NB4 (cell line): Measurements from ENCODE around the gene CHDH.

Experiments used
- DNase-seq: peaks from one replicate; pipeline ENCODE4 v3.0.0; 2010; ENCODE audit warnings: low read depth
- H3K4me3 ChIP-seq: one replicate; pipeline ENCODE4 v1.5.1; 2011; ENCODE audit warnings: mild to moderate bottlenecking, low read depth, low read length, moderate library complexity
- MYC ChIP-seq: IDR thresholded peaks from 2 replicates; pipeline ENCODE4 v1.6.1; 2011; ENCODE audit warnings: low read depth, low read length
- POLR2A ChIP-seq: IDR thresholded peaks from 2 replicates; pipeline ENCODE4 v1.6.1; 2011; ENCODE audit warnings: mild to moderate bottlenecking; ENCODE audit not compliant: insufficient read length; ENCODE audit errors: extremely low read depth
- TF ChIP-seq, protein P1 (sequence below): IDR thresholded peaks from 2 replicates; pipeline ENCODE4 v1.6.1; 2011; ENCODE audit warnings: low read depth, low read length
- TF ChIP-seq, protein P2 (sequence below): IDR thresholded peaks from one replicate; pipeline ENCODE4 v1.5.1; 2012; ENCODE audit warnings: low read depth, low read length

CHDH gene, protein sequence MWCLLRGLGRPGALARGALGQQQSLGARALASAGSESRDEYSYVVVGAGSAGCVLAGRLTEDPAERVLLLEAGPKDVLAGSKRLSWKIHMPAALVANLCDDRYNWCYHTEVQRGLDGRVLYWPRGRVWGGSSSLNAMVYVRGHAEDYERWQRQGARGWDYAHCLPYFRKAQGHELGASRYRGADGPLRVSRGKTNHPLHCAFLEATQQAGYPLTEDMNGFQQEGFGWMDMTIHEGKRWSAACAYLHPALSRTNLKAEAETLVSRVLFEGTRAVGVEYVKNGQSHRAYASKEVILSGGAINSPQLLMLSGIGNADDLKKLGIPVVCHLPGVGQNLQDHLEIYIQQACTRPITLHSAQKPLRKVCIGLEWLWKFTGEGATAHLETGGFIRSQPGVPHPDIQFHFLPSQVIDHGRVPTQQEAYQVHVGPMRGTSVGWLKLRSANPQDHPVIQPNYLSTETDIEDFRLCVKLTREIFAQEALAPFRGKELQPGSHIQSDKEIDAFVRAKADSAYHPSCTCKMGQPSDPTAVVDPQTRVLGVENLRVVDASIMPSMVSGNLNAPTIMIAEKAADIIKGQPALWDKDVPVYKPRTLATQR

DNA sequence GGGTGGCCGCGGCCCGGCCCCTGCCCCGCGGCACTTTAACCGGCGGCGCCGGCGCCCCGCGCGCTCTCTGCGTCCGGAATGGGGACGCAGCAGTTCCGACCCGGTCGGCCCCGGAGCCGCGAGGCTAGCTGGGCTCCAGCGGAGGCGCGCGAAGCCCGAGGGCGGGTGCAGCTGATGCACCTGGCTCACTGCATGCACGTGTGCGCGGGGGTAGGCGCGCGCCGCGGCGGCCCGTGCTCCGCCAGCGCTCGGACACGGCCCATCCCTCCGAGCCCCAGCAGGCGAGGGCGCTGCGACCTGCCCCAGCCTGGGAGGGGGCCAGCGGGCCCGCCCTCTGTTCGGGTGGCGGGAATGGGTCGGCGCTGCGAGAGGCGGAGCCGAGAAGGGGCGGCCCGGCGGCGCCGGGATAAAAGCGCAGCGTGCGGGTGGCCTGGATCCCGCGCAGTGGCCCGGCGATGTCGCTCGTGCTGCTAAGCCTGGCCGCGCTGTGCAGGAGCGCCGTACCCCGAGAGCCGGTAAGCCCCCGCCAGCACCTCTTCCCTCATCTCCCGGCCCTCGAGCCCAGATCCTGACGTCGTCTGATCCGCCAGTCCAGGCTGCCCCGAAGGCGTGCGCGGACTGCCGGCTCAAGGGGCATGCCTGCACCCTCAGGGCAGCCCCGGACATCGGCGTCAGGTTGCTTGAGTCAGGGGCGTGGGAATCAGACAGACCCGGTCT is at the start of gene CHDH, which contains the start of gene IL17RB:
Gene CHDH, minus strand, starts transcription at position 286 of the 717 bp plus-strand sequence. CDS start 22,411 bp downstream, outside the sequence.
Gene IL17RB, plus strand, starts transcription at position 435 of the 717 bp plus-strand sequence. Its CDS starts 21 bp downstream, at position 456.
- no peak within 1 kb of the TSS for H3K4me3 ChIP-seq
- TF ChIP-seq, protein P1, sequence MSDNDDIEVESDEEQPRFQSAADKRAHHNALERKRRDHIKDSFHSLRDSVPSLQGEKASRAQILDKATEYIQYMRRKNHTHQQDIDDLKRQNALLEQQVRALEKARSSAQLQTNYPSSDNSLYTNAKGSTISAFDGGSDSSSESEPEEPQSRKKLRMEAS: no peak
- TF ChIP-seq, protein P2, sequence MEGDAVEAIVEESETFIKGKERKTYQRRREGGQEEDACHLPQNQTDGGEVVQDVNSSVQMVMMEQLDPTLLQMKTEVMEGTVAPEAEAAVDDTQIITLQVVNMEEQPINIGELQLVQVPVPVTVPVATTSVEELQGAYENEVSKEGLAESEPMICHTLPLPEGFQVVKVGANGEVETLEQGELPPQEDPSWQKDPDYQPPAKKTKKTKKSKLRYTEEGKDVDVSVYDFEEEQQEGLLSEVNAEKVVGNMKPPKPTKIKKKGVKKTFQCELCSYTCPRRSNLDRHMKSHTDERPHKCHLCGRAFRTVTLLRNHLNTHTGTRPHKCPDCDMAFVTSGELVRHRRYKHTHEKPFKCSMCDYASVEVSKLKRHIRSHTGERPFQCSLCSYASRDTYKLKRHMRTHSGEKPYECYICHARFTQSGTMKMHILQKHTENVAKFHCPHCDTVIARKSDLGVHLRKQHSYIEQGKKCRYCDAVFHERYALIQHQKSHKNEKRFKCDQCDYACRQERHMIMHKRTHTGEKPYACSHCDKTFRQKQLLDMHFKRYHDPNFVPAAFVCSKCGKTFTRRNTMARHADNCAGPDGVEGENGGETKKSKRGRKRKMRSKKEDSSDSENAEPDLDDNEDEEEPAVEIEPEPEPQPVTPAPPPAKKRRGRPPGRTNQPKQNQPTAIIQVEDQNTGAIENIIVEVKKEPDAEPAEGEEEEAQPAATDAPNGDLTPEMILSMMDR: no peak
- no peak for TF ChIP-seq MYC
- no peak for TF ChIP-seq POLR2A
- no peak for DNase-seq

DNA sequence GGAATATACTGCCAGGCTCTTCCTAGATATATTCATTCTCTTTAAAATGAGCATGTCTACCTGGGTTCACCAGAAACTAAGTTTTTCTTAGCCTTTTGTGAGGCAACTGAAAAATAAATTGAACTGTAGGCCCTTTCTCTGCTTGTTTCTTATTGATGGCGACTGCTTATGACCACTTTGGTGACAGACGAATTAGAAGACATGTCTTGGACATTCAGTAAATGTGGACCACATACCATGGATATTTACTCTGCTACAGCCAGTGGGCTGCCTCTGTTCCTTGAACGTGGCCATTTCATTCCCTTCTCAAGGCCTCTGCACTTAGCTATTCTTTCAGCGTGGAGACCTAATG is 46.0 kb upstream of the CHDH start:
- TF ChIP-seq, protein P1: no peak
- no peak for TF ChIP-seq POLR2A
- TF ChIP-seq MYC: no peak
- TF ChIP-seq, protein P2: no peak
- no peak for DNase-seq
- peak overlapping the region; percentile 68 for H3K4me3 ChIP-seq

DNA sequence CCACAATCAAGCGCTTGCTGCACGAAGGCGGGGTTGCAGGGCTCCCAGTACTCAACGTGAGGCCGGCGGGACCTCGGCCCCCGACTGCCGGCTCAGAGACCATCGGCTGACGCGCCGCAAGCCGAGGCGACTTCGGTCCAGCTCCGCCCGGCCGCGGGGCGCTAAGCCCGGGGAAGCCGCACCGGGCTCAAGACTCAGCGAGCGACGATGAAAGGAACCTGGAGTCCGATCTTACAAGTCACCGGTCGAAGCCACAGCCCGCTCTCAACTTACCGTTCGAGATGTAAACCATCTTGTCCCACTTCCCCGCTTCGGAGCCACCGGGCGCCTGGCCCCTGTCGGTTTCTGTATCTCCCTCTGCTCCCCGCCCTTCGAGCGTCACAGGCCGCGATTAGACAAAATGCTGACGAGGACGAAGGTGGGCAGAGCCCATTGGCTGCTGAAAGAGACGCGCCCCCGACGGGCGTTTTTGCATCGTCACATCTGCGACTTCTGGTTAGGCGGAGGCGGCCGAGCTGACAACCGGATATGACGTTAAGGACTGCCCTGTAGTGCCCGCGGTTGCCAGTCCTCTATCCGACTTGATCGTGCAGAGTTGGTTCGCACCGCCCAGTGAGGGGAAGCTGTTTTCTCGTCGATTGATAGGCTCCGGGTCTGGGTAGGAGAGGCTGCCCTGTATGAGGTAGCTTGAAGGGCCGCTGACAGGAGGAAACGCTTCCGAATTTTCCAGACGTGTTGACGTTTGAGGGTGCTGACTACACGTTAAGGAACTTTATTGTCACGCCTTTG is 45.5 kb upstream of the CHDH start, which contains the start of gene SELENOK:
Gene SELENOK, minus strand, starts transcription at position 363 of the 789 bp plus-strand sequence.
- H3K4me3 ChIP-seq: peak within 1 kb of the TSS; percentile 91
- peak; percentile 99 for DNase-seq
- TF ChIP-seq POLR2A: peak; percentile 84
- peak; percentile 67 for TF ChIP-seq MYC
- TF ChIP-seq, protein P2: no peak

DNA sequence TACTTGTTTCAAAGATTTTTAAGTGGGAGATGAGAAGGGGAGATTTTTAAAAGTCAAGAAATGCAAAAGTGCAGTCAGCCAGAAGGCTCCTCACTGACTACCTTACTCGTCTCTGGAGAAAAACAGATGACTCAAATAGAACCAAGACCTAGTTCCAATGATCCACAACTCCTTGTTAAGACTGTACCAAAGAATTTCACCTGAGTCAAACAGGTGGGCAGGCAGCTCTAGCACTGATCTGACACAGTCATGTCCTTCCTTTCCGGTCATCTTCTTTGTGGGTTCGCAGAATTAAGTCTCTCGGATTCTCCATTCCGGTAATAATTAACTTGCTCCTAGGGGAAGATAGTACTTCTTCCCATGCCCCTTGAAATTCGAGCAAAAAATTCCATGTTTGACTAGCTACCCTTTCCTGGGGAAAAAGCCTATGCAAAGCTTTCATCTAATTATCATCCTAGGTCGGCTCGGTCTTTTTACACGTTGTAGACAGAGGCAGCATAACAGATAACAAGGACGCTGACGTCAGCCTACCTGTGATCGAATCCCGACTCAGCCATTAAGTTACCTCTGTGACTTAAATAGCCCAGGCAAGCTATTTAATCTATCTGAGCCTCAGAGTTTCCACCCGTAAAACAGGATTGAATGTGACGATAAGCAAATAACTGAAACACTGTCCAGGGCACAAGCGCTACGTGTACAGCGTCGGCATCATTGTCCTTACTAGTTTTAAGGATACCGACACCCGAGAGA is 44.7 kb upstream of the CHDH start:
- H3K4me3 ChIP-seq: peak overlapping the region; percentile 91
- TF ChIP-seq POLR2A (no peak), MYC (no peak)
- TF ChIP-seq, protein P2: no peak
- TF ChIP-seq, protein P1: no peak
- DNase-seq: peak; percentile 34

DNA sequence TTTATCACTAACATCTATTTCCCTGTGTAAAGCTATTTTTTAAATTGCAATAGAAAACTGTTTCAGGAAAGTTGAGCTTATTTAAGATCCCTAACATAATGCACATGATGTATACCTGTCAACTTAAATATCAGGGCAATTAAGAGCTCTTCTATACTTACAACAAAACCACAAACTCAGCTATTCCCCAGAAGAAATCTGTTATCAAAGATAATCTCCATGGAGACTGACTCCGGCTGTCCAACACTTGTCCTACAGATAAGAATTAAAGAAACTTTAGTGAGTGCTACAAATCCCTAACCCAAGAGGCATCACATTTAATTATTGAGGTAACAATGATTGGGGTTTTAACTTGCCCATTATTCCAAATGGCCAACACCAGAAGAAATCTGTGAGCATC is 42.0 kb upstream of the CHDH start:
- TF ChIP-seq MYC: no peak
- no peak for TF ChIP-seq POLR2A
- TF ChIP-seq, protein P2: no peak
- TF ChIP-seq, protein P1: no peak
- DNase-seq: no peak

More for the DNA sequence above, 42.0 kb upstream of the CHDH start:
- no peak overlapping the region for H3K4me3 ChIP-seq
